Mucosa of stomach (tissue), 1 donor: Measurements from ENCODE around the gene SIK2.

Source experiments
- H3K27me3 ChIP-seq: one replicate; pipeline ENCODE4 v1.7.0; 2013; ENCODE audit warnings: mild to moderate bottlenecking, low read length; ENCODE audit not compliant: control insufficient read depth, insufficient read depth
- H3K36me3 ChIP-seq: one replicate; pipeline ENCODE4 v1.7.0; 2013; ENCODE audit warnings: low read length; ENCODE audit not compliant: control insufficient read depth, insufficient read depth
- H3K4me1 ChIP-seq: one replicate; pipeline ENCODE4 v1.7.0; 2013; ENCODE audit warnings: mild to moderate bottlenecking, low read length; ENCODE audit not compliant: control insufficient read depth, insufficient read depth
- H3K4me3 ChIP-seq: one replicate; pipeline ENCODE4 v1.7.0; 2013; ENCODE audit warnings: low read length
- H3K9ac ChIP-seq: one replicate; pipeline ENCODE4 v1.7.0; 2013; ENCODE audit warnings: mild to moderate bottlenecking, low read length, moderate library complexity
- H3K9me3 ChIP-seq: one replicate; pipeline ENCODE4 v1.7.0; 2013; ENCODE audit warnings: mild to moderate bottlenecking, low read length, moderate library complexity; ENCODE audit not compliant: control insufficient read depth
- donor health status: Pancreatic carcinoma.

Gene SIK2

DNA sequence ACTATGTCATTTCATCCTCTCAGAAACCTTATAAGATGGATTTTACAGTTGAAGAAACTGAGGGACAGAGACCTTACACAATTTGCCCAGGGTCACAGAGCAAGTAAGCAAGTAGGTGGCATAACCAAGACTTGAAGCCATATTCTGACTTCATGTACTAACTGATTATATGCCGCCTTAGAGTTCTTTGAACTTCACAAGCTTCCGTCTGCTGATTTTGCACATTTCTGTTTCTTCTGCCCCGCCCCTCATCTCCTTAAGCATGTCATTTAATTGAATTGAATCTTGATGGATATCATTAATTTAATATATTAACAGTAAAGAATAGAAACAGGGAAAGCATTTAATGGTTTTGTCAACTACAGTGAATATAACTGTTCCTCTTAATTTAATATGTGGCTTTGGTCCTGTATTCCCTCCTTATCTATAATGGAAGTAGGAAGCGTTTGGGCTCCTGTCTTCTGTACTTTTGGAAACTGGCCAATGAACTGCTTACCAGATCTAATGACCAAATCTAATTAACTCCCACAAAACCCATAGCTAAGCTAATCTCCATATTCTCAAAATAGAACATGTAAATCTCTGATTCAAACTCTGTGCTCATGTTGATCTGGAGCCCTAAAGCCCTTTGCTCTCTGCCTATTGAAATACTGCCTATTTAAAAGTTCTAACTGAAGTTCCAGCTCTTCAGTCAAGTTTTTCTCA is 30.4 kb downstream of the SIK2 start:
- H3K4me1 ChIP-seq, result peaks cover 56% of the 10 kb centered on the region
- no peak overlapping the region for H3K4me3 ChIP-seq
- H3K9ac ChIP-seq, result no peak overlapping the region
- no peaks in the 10 kb centered on the region for H3K27me3 ChIP-seq
- H3K36me3 ChIP-seq, result no peaks in the 10 kb centered on the region
- no peaks in the 10 kb centered on the region for H3K9me3 ChIP-seq

- H3K4me3 ChIP-seq, result no peak overlapping the region
- no peaks in the 10 kb centered on the region for H3K36me3 ChIP-seq
- peaks cover 51% of the 10 kb centered on the region for H3K4me1 ChIP-seq
- no peak overlapping the region for H3K9ac ChIP-seq
- no peaks in the 10 kb centered on the region for H3K27me3 ChIP-seq
- H3K9me3 ChIP-seq, result no peaks in the 10 kb centered on the region
These were observed 31.0 kb downstream of the SIK2 start for GRCh38 chr11:111633248-111633647.

- no peaks in the 10 kb centered on the region for H3K27me3 ChIP-seq
- H3K4me3 ChIP-seq, result no peak overlapping the region
- H3K9me3 ChIP-seq, result no peaks in the 10 kb centered on the region
- H3K9ac ChIP-seq, result no peak overlapping the region
- H3K36me3 ChIP-seq, result no peaks in the 10 kb centered on the region
- H3K4me1 ChIP-seq, result peaks cover 45% of the 10 kb centered on the region
These were observed 31.6 kb downstream of the SIK2 start for GRCh38 chr11:111633756-111634362.

GRCh38 chr11:111634981-111635705 is 32.9 kb downstream of the SIK2 start:
- H3K9ac ChIP-seq, result no peak overlapping the region
- no peaks in the 10 kb centered on the region for H3K27me3 ChIP-seq
- peaks cover 47% of the 10 kb centered on the region for H3K4me1 ChIP-seq
- H3K36me3 ChIP-seq, result no peaks in the 10 kb centered on the region
- no peaks in the 10 kb centered on the region for H3K9me3 ChIP-seq
- no peak overlapping the region for H3K4me3 ChIP-seq

GRCh38 chr11:111635706-111636045 is 33.4 kb downstream of the SIK2 start:
- Histone ChIP-seq H3K36me3 (no peaks in the 10 kb centered on the region), H3K27me3 (no peaks in the 10 kb centered on the region), H3K4me1 (peaks cover 47% of the 10 kb centered on the region), H3K4me3 (no peak overlapping the region), H3K9me3 (no peaks in the 10 kb centered on the region), H3K9ac (no peak overlapping the region)

DNA sequence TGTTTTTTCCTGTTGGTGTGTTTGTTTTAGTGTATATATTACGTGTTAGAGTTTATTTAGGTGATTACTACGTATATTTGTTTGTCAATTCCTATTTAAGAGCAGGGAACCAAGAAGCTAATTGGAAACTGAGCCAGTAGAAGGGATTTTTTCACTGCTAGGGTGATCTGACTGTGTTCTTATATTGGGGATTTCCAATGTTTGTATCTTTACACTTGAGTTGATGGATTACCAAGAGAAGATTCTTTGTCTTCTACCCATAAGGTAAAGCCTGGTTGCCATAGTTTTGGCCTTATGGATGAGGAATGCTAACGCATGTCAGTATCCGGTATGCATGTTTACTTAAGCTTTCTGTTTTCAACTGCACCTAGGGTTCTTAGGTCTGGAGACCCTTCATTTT is 35.6 kb downstream of the SIK2 start:
- peaks cover 34% of the 10 kb centered on the region for H3K4me1 ChIP-seq
- no peak overlapping the region for H3K9ac ChIP-seq
- H3K36me3 ChIP-seq, result no peaks in the 10 kb centered on the region
- H3K9me3 ChIP-seq, result no peaks in the 10 kb centered on the region
- no peaks in the 10 kb centered on the region for H3K27me3 ChIP-seq
- no peak overlapping the region for H3K4me3 ChIP-seq

DNA sequence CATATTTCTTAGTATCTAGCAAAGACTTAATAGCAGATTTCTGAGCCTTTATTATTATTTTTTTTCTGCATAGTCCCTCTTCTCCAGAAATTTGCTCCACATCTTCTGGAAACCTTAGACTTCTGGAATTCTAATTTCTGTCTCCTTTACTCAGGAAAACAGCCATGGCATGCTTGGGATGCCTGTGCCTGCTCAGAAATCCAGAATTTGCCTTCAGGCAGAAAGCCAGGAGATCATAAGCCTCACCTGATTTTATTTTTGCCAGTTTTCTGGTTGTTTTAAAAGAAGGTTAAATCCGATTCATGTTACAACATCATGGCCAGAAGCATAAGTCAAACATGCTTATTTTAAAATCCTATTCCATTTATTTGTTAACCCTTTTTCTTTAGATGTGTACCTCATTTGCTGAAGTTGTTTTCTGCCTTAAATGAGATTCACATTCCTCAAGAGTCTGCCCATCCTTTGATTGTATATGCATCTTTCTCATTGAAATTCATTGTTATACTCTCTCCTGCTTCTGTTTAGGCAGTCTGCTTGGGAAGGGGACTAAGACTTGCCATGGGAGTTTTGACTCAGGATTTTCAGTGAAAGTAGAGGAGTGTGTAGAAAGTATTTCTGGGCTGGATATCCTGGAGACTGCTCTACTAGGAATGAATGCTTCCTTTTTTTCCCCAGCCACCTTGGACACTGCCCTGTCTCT is 37.1 kb downstream of the SIK2 start:
- H3K9me3 ChIP-seq, result no peaks in the 10 kb centered on the region
- H3K36me3 ChIP-seq, result no peaks in the 10 kb centered on the region
- no peak overlapping the region for H3K9ac ChIP-seq
- peaks cover 19% of the 10 kb centered on the region for H3K4me1 ChIP-seq
- no peaks in the 10 kb centered on the region for H3K27me3 ChIP-seq
- H3K4me3 ChIP-seq, result no peak overlapping the region

DNA sequence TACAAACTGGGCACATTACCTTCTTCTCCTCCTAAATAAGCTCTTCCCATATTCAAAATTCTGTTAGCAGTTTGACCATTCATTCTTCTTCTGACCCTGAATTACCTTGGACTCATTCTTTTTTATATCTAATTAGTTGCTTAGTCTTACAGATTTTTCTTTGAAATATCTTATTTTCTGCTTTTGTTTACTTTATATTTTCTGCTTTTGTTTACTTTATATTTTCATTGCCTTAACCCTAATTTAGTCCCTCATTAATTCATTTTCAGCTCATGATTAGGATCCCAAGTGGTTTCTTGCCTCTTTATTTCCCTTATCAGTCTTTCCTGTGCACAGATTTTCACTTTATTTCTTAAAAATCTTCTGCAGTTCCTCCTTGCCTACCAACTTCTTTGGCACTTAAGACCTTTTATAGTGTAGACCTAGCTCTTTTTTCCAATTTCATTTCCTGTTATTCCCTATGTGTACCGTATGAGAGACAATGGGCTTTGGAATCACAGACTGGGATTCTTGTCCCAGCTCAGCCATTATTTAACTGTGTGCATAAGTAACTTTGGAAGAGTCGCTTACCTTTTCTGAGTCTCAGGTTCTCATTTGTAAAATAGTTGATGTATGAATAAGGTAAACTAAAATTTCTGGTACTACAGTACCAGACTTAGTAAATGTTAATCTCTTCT is 39.2 kb downstream of the SIK2 start:
- H3K27me3 ChIP-seq, result no peaks in the 10 kb centered on the region

DNA sequence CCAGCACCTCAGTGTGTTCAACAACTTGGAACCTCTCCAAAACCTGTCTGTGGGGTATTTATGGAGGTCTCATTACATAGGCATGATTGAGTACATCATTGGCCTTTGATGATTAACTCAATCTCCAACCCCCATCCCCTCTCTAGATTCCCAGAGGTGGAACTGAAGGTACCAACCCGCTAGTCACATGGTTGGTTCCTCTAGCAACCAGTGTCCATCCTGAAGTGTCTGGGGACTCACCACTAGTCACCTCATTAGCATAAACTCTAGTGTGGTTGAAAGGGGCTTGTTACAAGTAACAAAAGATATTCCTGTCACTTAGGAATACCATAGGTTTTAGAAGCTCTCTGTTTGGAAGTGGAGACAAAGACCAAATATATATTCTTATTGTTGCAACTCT is 40.3 kb downstream of the SIK2 start:
- no peak overlapping the region for H3K4me3 ChIP-seq
- no peaks in the 10 kb centered on the region for H3K27me3 ChIP-seq
- H3K9me3 ChIP-seq, result no peaks in the 10 kb centered on the region
- no peaks in the 10 kb centered on the region for H3K36me3 ChIP-seq
- H3K9ac ChIP-seq, result no peak overlapping the region
- H3K4me1 ChIP-seq, result peaks cover 3% of the 10 kb centered on the region

More for the DNA sequence above, 39.2 kb downstream of the SIK2 start:
- no peak overlapping the region for H3K4me3 ChIP-seq
- no peak overlapping the region for H3K9ac ChIP-seq
- no peaks in the 10 kb centered on the region for H3K36me3 ChIP-seq
- no peaks in the 10 kb centered on the region for H3K9me3 ChIP-seq
- H3K4me1 ChIP-seq, result peaks cover 7% of the 10 kb centered on the region

DNA sequence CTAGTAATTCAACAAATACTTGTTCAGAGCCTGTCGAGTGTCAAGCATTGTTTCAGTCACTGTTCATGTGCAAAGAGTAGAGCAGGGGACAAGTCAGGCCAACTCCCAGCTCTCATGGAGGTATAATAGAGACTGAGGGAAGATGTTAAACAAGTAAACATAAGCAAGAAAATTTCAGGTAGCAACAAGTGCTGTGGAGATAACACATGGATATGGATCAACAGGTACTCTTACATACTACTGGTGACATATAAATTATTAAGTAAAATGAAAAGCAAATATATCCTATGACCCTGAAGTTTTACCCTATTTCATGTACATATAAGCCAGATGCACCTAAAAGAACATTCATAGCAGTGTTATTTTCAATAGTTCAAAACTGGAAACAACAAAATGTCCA is 42.7 kb downstream of the SIK2 start:
- Histone ChIP-seq H3K4me1 (peaks cover under 1% of the 10 kb centered on the region), H3K36me3 (no peaks in the 10 kb centered on the region), H3K9me3 (no peaks in the 10 kb centered on the region), H3K4me3 (no peak overlapping the region), H3K9ac (no peak overlapping the region), H3K27me3 (no peaks in the 10 kb centered on the region)

DNA sequence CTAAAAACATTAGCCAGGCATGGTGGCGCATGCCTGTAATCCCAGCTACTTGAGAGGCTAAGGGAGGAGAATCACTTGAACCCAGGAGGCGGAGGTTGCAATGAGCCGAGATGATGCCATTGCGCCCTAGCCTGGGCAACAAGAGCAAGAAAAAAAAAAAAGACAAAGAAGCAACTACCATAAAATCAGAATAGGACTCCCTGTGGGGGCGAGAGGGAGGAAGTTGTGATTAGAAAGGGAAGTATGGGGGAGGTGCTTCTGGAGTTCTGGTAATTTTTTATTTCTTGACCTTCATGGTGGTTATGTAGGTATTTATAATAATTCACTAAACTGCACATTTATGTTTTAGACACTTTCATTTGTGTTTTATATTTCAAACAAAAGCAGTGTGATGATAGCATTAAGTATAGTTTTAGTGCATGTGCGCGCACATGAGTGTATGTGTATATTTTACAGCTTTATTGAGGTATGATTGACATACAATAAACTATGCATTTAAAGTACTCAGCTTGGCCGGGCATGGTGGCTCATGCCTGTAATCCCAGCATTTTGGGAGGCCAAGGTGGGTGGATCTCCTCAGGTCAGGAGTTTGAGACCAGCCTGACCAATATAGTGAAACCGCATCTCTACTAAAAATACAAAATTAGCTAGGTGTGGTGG is 43.5 kb downstream of the SIK2 start:
- H3K9ac ChIP-seq, result no peak overlapping the region
- H3K9me3 ChIP-seq, result no peaks in the 10 kb centered on the region
- no peaks in the 10 kb centered on the region for H3K4me1 ChIP-seq
- H3K36me3 ChIP-seq, result no peaks in the 10 kb centered on the region
- no peaks in the 10 kb centered on the region for H3K27me3 ChIP-seq
- no peak overlapping the region for H3K4me3 ChIP-seq
